ENCODE measurements around the gene SLC25A42.

GRCh38 chr19:19042732-19043280, 21.0 kb upstream of the SLC25A42 start:
- TF ChIP-seq EZH2 (IDR thresholded peaks at IDR 0.05; ENCODE audit: borderline replicate concordance, low read length): no peak
- TF ChIP-seq CTCF (conservative IDR thresholded peaks at IDR 0.05 in 1 of 2, IDR thresholded peaks at IDR 0.05 in 1 of 2; ENCODE audit: extremely low read depth in 1 of 2, insufficient read depth in 1 of 2, low read depth in 1 of 2, low read length in 2 of 2): no peak
